DOHH2 (cell line): Measurements from ENCODE around the gene TTC39B.

Experiments used
- H3F3A ChIP-seq: fragments of 200-600 bp; sonication (generic), shearing (Covaris generic); 2 replicates; pipeline ENCODE4 v1.6.0; 2016; ENCODE audit warnings: antibody characterized with exemption, mild to moderate bottlenecking; ENCODE audit not compliant: control insufficient read depth, insufficient read depth
- H3K27ac ChIP-seq: fragments of 200-600 bp; sonication (generic); 2 replicates; pipeline ENCODE4 v1.5.1; 2014; ENCODE audit warnings: low read depth, mild to moderate bottlenecking, low read length, moderate library complexity
- H3K27me3 ChIP-seq: fragments of 200-600 bp; sonication (generic); 2 replicates; pipeline ENCODE4 v1.6.1; 2014; ENCODE audit warnings: mild to moderate bottlenecking, low read length, mixed read lengths; ENCODE audit not compliant: control insufficient read depth
- H3K36me3 ChIP-seq: fragments of 200-600 bp; sonication (generic); 2 replicates; pipeline ENCODE4 v1.6.1; 2014; ENCODE audit warnings: mild to moderate bottlenecking, low read length, moderate library complexity, mixed read lengths; ENCODE audit not compliant: control insufficient read depth
- H3K4me1 ChIP-seq: fragments of 200-600 bp; sonication (generic); 2 replicates; pipeline ENCODE4 v1.6.1; 2014; ENCODE audit warnings: mild to moderate bottlenecking, low read length, mixed read lengths; ENCODE audit not compliant: control insufficient read depth
- H3K4me2 ChIP-seq: fragments of 200-600 bp; sonication (generic); 2 replicates; pipeline ENCODE4 v1.6.0; 2014; ENCODE audit warnings: mild to moderate bottlenecking, low read length, moderate library complexity
- H3K4me3 ChIP-seq: fragments of 200-600 bp; sonication (generic); 2 replicates; pipeline ENCODE4 v1.5.1; 2014; ENCODE audit warnings: mild to moderate bottlenecking, low read length, mixed read lengths
- H3K79me2 ChIP-seq: fragments of 200-600 bp; sonication (generic); 2 replicates; pipeline ENCODE4 v1.6.1; 2014; ENCODE audit warnings: mild to moderate bottlenecking, low read length, mixed read lengths; ENCODE audit not compliant: control insufficient read depth
- H3K9me2 ChIP-seq: fragments of 200-600 bp; sonication (generic); replicated peaks from 2 replicates; pipeline ENCODE4 v1.6.1; 2014; ENCODE audit warnings: mild to moderate bottlenecking, low read length, mixed read lengths; ENCODE audit not compliant: control insufficient read depth
- H3K9me3 ChIP-seq: fragments of 200-600 bp; sonication (generic); 2 replicates; pipeline ENCODE4 v1.6.1; 2014; ENCODE audit warnings: antibody characterized with exemption, low read length, mixed read lengths; ENCODE audit not compliant: control insufficient read depth, insufficient read depth
- H4K20me1 ChIP-seq: fragments of 200-600 bp; sonication (generic); 2 replicates; pipeline ENCODE4 v1.6.0; 2014; ENCODE audit warnings: low read depth, mild to moderate bottlenecking, antibody characterized with exemption, low read length, moderate library complexity; ENCODE audit not compliant: control insufficient read depth, insufficient read depth
- CTCF ChIP-seq: fragments of 200-600 bp; sonication (generic); IDR thresholded peaks from one replicate; pipeline ENCODE4 v1.5.1; 2014; ENCODE audit warnings: antibody characterized with exemption, mild to moderate bottlenecking, low read depth, low read length; ENCODE audit not compliant: poor library complexity, severe bottlenecking
- EZH2phosphoT487 ChIP-seq: fragments of 200-600 bp; sonication (generic); IDR thresholded peaks from 2 replicates; pipeline ENCODE4 v1.6.1; 2017; ENCODE audit warnings: borderline replicate concordance, mild to moderate bottlenecking, antibody characterized with exemption, low read length, moderate library complexity, mixed read lengths

Gene TTC39B

GRCh38 chr9:15140051-15140450 lies 167.0 kb downstream of the TTC39B start:
- Histone ChIP-seq H3K4me1 (no peaks in the 10 kb centered on the region), H3K27ac (no peak overlapping the region), H3K36me3 (no peaks in the 10 kb centered on the region), H3K4me3 (no peak overlapping the region), H4K20me1 (no peaks in the 10 kb centered on the region), H3K9me2 (no peaks in the 10 kb centered on the region), H3F3A (no peaks in the 10 kb centered on the region), H3K9me3 (no peaks in the 10 kb centered on the region), H3K79me2 (no peaks in the 10 kb centered on the region), H3K27me3 (peaks cover 10% of the 10 kb centered on the region; the same call in 1 of the 2 replicates), H3K4me2 (no peak overlapping the region)
- TF ChIP-seq EZH2phosphoT487: no peak
- TF ChIP-seq CTCF: no peak

GRCh38 chr9:15139469-15139868 lies 167.5 kb downstream of the TTC39B start:
- Histone ChIP-seq H3K4me1 (no peaks in the 10 kb centered on the region), H3K27me3 (peaks cover 10% of the 10 kb centered on the region; the same call in 1 of the 2 replicates), H3K27ac (no peak overlapping the region), H3K4me2 (no peak overlapping the region), H3K36me3 (no peaks in the 10 kb centered on the region), H3K9me3 (no peaks in the 10 kb centered on the region), H3K79me2 (no peaks in the 10 kb centered on the region), H3K4me3 (no peak overlapping the region), H4K20me1 (no peaks in the 10 kb centered on the region), H3F3A (no peaks in the 10 kb centered on the region), H3K9me2 (no peaks in the 10 kb centered on the region)
- TF ChIP-seq CTCF: no peak
- no peak for TF ChIP-seq EZH2phosphoT487

GRCh38 chr9:15138357-15138686 lies 168.7 kb downstream of the TTC39B start:
- no peaks in the 10 kb centered on the region for H3K9me2 ChIP-seq
- no peaks in the 10 kb centered on the region for H3K4me1 ChIP-seq
- peaks cover 10% of the 10 kb centered on the region; the same call in 1 of the 2 replicates for H3K27me3 ChIP-seq
- TF ChIP-seq CTCF: no peak
- TF ChIP-seq EZH2phosphoT487: no peak
- no peaks in the 10 kb centered on the region for H3K36me3 ChIP-seq
- H3K4me3 ChIP-seq: no peak overlapping the region
- no peaks in the 10 kb centered on the region for H4K20me1 ChIP-seq
- H3K9me3 ChIP-seq: no peaks in the 10 kb centered on the region
- no peaks in the 10 kb centered on the region for H3K79me2 ChIP-seq
- H3K27ac ChIP-seq: no peak overlapping the region
- H3F3A ChIP-seq: no peaks in the 10 kb centered on the region
- no peak overlapping the region for H3K4me2 ChIP-seq
